Activated CD4-positive, alpha-beta T cell treated with anti-CD3 and anti-CD28 coated beads, Interleukin-2, Interleukin-6, amounts not matched to agents 100 ng/mL and 50 ng/mL, durations not matched to agents 16 hours and 8 hours (primary cell): ENCODE data around the gene GCLC.
"Not testable (repeated sequence)": the region's sequence is repeated elsewhere in the genome, so short reads cannot be mapped to it uniquely, and the experiment has no call there.

ENCODE experiments used
- DNase-seq: peaks from one replicate; pipeline ENCODE4 v3.0.0-alpha.2; 2020

GCLC gene

DNA sequence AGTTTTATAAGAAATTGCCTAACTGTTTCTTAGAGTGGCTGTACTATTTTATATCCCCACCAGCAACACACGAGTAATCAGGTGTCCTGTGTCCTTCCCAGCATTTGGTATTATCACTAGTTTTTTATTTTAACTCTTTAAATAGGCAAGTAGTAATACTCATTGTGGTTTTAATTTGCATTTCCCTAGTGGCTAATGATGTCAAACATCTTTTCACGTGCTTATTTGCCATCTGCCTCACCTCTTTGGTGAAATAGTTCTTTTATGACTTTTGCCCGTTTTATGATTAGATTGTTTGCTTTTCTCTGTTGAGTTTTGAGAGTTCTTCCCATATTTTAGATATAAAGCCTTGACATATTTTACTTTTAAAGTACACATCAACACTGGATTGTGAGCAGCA is 57.8 kb downstream of the GCLC start:
- DNase-seq = no peak

DNA sequence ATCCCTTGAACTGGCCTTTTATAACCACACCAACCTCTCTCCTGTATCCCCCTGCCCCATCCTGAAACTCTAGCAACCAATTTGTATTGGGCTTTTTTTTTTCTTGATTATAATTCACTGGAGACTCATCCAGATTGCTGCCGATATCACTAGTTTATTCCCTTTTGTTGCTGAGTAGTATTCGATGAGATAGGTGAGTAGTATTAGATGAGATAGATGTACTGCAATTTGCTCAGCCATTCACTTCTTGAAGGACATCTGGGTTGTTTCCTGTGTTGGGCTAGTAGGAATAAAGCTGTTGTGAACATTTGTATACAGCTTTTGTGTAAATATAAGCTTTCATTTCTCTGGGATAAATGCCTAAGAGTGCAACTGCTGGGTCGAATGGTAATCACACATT is 58.2 kb downstream of the GCLC start:
- DNase-seq = no peak

DNA sequence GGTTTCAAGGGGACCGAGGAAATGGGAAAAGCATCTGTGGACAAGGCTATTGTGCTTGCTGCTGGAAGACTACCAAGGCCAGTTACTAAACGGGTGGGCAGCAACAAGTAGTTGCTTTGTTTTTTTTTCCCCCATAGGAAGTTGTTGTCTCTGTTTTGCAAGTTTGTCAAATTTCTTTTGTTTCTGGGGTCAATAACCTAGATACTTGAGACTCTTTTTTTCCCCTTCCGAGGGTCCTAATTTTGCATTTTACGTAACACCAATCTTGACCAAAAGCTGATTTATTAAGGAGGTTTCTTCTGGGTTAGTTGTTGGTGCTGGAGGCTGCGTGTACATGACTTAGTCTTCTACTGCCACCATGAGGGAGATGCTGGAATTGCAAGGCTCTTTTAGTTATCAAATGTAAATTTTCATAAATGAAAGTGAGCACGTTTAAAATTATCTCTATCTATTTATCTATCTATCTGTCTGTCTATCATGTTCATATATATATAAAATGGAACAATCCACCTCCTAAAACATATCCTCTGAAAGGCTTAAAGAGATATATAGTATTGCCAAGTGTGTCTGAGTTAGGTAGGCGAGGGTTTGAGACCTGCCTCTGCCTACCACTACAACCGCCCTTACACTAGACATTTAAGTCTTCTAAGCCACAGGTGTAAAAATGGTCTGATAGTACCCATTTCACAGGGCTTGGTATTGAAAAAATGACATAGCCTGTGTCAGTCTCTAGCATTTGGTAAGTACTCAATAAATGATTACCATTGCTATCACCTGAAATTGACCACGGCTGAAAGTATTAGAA is 60.2 kb downstream of the GCLC start:
- peak; percentile 78 for DNase-seq

DNA sequence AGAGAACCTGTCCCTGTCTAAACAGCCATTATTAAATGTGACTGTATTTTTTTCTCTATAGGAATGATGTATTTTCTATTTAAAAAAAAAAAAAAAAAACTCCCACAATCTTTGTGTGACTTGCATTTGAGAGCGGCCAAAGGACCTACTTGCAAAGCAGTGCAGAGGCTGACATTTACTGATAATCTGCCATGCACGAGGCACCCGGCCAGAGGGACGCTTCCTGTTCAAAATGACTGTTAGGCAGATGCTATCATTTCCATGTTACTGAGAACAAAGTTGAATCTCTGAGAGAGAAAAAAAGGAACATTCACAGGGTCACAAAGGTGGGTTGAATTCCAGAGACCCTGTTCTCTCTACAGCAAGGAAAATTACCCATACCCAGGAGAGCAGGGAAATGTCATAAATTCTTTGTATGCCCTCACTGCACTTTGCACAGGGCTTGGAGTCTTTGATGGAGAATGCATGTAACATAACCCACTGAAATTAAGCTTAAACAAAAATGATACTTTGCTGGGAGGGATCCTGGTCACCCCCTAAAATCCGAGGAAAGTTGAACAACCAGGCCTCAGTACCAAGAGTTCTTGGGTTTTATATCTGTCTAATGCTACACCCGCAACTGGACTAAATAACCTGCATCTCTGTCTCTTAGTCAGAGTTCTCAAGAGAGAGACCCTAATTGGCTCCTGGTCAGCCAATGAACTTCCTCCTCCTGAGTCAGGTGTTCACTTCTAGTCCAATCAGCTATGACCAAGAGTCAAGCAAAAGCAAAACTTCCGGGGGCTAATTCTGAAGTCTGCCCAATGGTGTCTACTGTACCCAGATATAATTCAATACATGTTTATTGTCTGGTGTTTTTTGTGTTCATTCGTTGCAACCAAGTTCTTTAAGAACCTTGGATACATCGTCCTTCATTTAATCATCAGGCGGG is 61.2 kb downstream of the GCLC start:
- DNase-seq = peak; percentile 71

DNA sequence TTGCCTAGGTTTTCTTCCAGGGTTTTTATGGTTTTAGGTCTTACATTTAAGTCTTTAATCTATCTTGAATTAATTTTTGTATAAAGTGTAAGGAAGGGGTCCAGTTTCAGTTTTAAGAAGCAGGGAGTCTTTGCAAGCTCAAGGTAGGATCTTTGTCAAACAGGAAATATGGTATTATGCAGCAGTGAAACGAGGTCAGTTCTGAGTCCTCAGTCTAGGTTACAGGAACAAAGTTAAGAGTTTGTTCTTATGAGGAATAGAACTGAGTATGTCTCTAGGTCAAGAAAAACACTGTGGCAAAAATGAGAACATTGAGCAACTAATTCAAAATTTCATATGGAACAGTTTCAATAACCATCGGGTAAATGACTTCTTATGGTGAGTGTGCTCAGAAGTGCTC is 63.6 kb downstream of the GCLC start:
- peak; percentile 64 for DNase-seq

DNA sequence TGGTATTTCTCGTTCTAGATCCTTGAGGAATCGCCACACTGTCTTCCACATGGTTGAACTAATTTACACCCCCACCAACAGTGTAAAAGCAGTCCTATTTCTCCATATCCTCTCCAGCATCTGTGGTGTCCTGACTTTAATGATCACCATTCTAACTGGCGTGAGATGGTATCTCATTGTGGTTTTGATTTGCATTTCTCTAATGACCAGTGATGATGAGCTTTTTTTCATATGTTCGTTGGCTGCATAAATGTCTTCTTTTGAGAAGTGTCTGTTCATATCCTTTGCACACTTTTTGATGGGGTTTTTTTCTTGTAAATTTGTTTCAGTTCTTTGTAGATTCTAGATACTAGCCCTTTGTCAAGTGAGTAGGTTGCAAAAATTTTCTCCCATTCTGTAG is 64.1 kb downstream of the GCLC start:
- not testable (repeated sequence) for DNase-seq

DNA sequence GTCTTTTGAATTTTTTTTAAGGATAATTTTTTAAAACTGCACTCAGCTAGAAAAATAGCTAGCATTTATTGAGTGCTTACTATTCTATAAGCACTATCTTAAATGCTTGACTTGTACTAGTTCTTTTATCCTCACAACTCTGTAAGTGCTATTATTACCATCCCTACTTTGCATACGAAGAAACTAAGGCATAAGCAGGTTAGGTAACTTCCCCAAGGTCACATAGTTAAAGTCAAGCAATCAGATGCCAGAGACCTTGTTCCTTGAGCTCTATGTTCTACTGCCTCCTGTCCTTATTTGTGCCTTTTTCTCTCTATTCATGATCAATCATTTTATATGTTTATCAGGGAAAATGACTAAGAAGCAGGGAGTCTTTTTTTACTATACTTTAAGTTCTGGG is 65.0 kb downstream of the GCLC start:
- DNase-seq = no peak

DNA sequence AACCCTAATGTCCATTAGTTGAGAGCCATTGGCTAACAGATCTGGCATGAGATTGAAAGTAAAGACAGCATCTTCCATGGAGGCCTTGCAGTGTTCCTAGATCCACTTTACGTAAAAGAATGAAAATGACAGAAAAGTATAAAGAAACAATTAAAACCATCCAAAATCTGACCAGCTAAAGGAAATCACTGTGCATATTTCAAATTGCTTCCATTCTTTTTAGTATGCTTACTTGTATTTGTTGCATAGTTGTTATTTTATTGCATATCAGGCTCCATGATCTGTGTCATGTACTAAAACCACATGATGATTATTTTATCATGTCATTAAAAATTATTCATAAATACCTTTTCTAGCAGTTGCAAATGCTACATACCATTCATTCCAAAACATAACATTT is 67.9 kb downstream of the GCLC start:
- no peak for DNase-seq

DNA sequence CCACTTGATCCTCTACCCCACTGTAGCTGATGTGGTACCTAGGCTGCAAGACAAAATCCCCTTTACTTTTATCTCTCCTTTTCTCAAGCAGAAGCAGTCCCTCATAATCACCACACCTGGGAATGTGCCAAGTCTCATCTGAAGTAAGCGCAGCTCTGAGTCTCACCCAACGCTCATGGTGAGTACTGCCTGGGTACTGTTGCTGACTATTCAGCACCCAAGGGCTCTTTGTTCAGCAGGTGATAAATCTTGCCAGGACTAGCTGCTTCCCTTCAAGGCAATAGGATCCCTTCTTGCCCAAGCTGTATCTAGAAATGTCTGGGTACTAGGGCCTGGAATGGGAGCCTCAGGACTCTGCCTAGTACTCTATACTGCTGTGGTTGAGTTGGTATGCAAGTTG is 70.9 kb downstream of the GCLC start:
- no peak for DNase-seq

DNA sequence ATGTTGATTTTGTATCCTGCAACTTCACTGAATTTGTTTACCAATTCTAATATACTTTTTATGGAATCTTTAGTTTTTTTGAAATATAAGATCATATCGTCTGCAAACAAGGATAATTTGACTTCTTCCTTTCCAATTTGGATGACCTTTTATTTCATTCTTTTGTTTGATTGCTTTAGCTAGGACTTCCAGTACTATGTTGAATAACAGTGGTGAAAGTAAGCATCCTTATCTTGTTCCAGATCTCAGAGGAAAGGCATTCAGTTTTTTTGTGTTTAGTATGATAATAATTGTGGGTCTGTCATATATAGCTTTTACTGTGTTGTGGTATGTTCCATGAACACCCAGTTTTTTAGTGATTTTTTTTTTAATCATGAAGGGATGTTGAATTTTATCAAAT is 75.7 kb downstream of the GCLC start:
- no peak for DNase-seq

DNA sequence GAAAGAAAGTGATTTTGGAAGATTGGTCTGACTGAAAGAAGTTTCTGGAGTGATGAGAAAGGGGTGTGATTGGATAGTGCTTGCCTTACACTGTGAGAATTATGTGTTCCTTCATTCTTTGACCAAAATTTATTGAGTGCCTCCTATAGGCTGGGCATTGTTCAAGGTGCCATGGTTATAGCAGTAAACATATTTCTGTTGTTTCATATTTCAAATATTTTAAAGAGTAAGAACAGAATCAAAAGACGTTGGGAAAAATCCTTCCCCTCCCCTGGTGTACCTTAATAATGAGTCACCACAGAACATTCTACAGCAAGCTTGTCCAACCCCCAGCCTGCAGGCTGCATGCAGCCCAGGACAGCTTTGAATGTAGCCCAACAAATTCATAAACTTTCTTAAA is 78.6 kb downstream of the GCLC start:
- no peak for DNase-seq

DNA sequence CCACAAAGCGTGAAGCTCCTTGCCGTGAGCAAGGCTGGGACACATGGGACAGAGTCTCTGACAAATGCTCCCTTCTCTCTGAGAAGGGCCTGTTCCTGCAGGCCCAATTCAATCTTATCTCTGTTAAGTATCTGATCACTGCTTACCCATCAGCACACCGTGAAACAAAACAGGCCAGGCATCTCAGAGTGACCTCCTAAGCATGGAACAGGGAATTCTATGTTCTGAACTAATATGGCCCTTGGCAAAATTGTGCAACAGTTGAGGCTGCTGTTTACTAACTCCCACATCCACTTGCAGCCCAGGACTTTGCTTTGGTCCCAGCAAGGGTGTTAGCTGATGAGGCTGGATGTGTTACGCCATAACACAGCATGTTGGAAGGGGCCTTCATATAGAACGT is 79.2 kb downstream of the GCLC start:
- DNase-seq = no peak

DNA sequence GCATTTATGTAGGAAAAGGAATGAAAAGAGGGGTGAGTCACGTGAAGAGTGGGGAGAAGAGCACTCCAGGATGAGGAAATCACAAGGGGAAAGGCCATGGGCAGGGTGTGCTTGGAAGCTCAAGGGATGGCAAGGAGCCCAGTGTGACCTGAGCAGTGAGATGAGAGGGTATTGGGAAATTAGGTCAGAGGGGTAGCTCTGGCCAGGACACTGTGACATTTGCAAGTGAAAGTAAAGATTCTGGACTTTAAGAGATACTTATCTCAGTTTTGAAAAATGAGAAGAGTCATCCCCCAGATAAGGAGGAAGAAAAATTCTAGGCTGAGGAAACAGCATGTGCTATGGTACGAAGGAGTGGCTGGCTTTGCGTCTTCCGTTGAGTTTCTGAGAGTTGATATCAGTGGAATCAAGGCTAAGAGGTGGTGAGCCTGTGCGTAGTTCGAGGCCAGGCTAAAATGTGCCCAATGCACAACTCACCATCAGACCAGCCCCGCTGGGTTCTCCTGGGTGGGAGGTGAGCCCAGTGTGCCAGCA is 79.9 kb downstream of the GCLC start:
- DNase-seq = no peak

DNA sequence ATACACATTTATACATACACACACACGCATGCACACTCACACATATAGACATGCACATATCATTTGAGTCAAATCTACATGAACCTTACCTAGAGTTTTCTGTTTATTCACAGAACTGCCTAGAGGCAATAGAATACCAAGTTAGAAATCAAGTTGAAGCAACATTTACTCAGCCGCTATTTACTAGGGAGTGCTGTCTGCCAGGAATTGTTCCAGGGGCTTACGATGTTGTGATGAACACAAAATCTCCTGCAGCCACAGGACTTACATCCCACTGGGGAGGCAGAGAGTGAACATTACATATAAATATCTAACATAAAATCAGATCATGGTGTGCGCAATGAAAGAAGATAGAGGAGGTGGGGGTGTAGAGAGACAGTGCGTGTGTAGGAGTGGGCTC is 80.4 kb downstream of the GCLC start:
- DNase-seq = no peak

DNA sequence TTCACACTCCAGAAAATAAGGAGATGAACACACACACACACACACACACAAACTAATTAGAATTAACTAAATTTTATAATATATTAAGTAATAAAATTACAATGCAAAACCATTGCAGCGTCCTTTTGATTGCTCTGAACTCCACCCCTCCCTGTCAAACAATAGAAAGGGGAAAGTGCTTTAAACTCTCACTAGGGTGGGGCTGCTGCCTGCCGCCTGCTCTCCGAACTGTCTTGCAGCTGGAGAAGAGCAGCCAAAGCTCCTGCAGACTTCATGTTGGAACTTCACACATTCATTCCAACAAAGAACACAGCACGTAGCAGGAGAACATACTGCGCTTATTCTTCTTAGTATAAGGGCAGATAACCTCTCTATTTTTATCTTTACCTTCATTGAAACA is 83.2 kb downstream of the GCLC start:
- DNase-seq = no peak

DNA sequence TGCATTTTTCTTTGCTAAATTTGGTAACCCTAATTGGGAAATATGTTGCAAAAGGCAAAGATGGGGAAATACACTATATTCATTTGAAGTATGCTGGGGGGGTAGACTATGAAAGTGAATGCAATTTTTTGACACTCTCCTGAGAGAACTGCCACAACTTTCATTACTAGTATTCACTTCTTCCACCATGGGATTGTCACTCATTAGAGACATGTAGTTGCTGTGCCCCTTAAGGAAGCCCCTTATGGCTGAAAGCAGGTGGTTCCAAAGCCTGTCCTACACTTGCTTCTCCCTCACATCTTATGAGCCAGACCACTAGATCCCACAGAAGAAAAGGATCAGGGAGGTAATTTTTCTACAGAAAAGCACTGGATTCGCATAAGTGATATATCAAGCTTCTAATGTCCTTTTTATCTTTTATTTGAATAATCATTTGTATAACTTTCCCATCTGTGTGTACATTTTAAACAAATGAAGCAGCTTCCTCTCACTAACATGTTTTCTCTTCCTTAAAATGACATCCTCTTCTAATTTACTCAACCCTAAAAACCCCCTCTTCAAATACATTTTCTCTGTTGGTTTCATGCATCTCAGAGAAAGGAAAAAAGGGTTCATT is 83.8 kb downstream of the GCLC start:
- DNase-seq = peak; percentile 13

DNA sequence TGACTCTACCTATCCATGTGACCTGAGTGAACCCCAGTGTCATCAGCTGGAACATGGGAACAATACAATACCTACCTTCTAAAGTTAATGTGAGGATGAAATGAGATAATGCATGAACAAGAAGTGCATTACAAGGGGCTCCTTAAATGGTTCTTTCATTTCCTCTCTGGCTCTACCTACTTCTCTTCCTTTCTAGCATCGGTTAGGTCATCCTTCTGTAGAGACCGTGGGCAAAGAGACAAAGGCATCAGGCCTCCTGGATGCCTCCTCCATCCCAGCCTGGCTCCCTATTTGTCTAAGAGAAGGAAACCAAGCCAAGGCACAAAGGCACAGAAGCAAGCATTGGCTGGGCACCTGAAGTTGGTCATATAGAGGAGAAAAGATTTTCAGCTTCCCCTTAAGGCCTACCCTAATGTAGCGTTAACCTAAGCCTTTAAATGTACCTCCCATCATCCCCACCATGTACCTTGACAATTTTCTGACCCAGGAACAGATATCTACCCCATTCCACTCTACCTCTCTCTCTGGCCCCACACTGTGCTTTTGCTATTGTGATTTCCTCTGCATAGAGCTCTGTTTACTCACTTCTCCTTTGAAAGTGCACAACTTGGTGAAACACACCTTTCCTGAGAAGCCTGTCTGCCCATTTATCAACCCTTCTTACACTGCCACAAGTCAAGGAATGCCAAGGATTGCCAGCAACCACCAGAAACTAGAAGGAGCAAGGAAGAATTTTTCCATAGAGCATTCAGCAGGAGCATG is 86.6 kb downstream of the GCLC start:
- DNase-seq = no peak

DNA sequence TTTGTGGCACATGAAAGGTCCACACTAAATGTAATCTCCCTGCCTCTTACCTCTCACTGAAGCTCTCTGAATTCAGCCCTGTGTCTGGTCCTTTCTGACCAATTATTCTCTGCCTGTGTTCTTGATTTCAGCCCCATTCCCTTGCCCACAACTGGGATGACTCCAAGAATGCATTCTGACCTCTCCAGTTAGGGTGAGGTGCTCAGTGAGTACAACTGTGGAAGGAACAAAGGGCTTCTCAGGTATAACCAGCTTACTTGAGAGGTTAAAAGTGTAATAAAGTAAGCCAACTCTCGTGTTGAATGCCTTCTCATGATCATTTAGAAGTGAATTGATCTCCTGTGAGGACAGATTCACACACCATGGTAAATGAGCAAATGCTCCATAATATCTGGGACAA is 88.1 kb downstream of the GCLC start:
- DNase-seq = no peak

DNA sequence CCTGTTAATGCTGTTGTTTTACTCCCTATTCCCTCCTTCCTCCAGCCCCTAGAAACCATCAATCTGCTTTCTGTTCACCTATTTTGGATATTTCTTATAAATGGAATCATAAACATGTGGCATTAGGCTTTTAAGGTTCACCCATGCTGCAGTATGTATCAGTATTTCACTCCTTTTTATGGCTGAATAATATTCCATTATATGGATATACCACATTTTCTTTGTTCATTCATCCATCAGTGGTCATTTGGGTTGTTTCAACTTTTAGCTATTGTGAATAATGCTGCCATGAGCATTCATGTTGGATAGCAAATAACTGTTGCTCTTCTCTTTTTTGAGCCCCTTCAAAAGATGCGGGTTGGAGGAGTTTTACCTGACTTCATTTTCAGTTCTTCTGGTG is 89.2 kb downstream of the GCLC start:
- DNase-seq = no peak

DNA sequence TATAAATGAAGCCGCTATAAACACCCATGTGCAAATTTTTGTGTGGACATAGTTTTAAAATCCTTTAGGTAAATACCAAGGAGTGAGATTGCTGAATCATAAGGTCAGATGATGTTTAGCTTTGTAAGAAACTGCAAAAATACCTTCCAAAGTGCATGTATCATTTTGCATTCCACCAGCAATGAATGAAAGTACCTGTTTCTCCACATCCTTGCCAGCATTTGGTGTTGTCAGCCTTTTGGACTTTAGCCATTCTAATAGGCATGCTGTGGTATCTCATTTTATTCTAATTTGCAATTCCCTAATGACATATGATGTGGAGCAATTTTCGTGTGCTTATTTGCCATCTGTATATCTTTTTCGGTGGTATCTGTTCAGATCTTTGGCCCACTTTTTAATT is 93.7 kb downstream of the GCLC start:
- DNase-seq = no peak

DNA sequence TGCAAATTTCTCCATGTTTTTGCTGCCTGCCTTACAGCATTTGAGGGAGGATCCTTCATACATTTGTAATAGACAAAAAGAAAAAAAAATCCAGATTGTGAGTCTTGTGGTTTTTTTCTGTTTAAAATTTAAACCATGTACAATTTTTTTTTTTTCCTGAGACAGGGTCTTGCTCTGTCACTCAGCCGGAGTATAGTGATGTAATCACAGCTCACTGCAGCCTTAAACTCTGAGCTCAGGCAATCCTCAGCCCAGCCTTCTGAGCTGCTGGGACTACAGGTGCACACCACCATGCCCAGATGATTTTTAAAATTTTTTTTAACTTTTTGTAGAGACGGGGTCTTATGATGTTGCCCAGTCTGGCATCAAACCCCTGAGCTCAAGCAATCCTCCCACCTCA is 97.0 kb downstream of the GCLC start:
- no peak for DNase-seq
